Measurements from ENCODE around the gene EEF1AKMT2.
"Not testable (repeated sequence)": the region's sequence is repeated elsewhere in the genome, so short reads cannot be mapped to it uniquely, and the experiment has no call there.

EEF1AKMT2 gene

GRCh38 chr10:124792998-124793352 is 1.3 kb upstream of the EEF1AKMT2 start:
- H3K27ac ChIP-seq = peak overlapping the region; percentile 88
- no peak for TF ChIP-seq ZFX (IDR thresholded peaks at IDR 0.05)
- TF ChIP-seq, protein P1, sequence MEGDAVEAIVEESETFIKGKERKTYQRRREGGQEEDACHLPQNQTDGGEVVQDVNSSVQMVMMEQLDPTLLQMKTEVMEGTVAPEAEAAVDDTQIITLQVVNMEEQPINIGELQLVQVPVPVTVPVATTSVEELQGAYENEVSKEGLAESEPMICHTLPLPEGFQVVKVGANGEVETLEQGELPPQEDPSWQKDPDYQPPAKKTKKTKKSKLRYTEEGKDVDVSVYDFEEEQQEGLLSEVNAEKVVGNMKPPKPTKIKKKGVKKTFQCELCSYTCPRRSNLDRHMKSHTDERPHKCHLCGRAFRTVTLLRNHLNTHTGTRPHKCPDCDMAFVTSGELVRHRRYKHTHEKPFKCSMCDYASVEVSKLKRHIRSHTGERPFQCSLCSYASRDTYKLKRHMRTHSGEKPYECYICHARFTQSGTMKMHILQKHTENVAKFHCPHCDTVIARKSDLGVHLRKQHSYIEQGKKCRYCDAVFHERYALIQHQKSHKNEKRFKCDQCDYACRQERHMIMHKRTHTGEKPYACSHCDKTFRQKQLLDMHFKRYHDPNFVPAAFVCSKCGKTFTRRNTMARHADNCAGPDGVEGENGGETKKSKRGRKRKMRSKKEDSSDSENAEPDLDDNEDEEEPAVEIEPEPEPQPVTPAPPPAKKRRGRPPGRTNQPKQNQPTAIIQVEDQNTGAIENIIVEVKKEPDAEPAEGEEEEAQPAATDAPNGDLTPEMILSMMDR (conservative IDR thresholded peaks at IDR 0.05) = no peak

DNA sequence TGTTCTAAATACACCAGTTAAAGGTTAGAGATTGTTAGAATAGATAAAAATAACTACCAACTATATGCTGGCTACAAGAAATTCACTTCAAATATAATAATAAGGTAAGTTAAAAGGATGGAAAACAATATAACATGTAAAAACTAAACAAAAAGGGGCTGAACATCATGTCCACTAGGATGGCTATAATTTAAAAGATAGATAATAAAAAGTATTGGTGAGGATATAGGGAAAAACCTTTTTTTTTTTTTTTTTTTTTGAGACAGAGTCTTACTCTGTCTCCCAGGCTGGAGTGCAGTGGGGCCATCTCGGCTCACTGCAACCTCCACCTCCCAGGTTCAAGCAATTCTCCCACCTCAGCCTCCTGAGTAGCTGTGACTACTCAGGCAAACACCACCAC is 8.8 kb downstream of the EEF1AKMT2 start:
- not testable (repeated sequence) for H3K27ac ChIP-seq

- no peak overlapping the region for H3K27ac ChIP-seq
- TF ChIP-seq, protein P1 (conservative IDR thresholded peaks at IDR 0.05) = no peak
- TF ChIP-seq ZFX (IDR thresholded peaks at IDR 0.05) = no peak
These were observed 22.9 kb downstream of the EEF1AKMT2 start for GRCh38 chr10:124768791-124769190.

- TF ChIP-seq, protein P1 (conservative IDR thresholded peaks at IDR 0.05) = no peak
- TF ChIP-seq ZFX (IDR thresholded peaks at IDR 0.05) = no peak
- no peak overlapping the region for H3K27ac ChIP-seq
These were observed 26.4 kb downstream of the EEF1AKMT2 start for GRCh38 chr10:124765256-124765655.

DNA sequence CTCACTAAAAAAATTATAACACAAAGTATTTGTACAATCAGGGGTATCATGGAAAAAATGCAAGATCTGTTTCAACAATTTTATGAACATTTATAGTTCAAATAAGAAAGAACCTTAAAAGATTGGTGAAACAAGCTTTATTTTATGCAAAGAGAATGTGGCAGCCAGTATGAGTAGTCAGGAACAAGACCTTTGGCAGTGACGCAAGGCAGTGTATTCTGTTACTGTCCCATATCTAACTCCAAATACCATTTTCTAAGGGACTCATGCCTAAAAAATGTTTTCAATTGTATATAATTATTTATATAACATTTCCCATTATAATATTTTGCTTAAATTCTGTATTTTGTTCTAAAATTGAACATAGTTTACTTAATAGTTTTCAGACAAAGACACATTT is 28.4 kb downstream of the EEF1AKMT2 start:
- H3K27ac ChIP-seq = no peak overlapping the region
- TF ChIP-seq ZFX (IDR thresholded peaks at IDR 0.05) = no peak
- TF ChIP-seq, protein P1 (conservative IDR thresholded peaks at IDR 0.05) = no peak

DNA sequence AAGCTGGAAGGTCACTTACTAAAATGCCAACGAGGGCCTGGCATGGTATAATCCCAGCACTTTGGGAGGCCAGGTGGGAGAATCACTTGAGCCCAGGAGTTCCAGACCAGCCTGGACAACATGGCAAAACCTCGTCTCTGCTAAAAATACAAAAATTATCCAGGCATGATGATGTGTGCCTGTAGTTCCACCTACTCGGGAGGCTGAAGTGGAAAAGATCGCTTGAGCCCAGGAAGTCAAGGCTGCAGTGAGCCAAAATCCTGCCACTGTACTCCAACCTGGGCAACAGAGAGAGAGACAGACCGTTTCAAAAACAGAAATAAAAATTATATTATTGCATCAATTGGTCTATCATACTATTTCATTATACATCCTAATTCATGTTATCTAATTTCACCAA is 29.4 kb downstream of the EEF1AKMT2 start:
- no peak for TF ChIP-seq ZFX (IDR thresholded peaks at IDR 0.05)
- TF ChIP-seq, protein P1 (conservative IDR thresholded peaks at IDR 0.05) = no peak
- H3K27ac ChIP-seq = no peak overlapping the region

DNA sequence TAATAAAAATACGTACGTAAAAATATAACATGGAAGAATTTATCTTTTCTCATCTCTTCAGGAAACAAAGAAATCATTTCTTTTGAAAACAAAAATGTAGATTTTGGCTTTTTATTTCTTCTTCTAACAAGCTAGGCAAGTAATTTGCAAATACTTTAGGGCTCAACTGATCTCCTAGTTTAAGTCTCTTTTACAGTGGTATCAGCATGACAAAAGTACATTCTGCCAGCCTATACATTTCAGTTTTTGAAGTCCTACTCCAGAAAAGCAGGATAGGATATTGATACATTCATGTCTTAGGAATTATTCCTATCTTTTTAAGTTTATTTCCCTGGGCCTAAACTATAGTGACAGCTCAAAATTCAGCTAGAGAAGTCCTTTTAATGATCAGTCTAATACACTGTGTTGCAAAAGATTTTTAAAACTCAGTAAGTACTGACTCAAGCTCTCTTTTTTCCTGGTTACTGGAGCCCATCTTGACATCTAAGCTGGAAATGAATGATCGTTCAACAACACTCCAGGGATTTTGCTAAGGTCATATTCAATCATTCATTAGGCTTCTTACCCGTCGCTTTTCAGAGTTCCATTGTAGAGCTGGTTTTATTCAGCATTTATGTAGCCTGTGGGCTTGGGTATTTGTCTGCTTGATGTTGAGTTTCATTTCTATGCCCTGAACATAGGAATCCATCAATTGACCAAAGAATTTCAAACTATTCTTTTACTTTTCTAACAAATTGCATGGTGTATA is 35.4 kb downstream of the EEF1AKMT2 start:
- H3K27ac ChIP-seq = no peak overlapping the region
- no peak for TF ChIP-seq ZFX (IDR thresholded peaks at IDR 0.05)
- TF ChIP-seq, protein P1 (conservative IDR thresholded peaks at IDR 0.05) = no peak

DNA sequence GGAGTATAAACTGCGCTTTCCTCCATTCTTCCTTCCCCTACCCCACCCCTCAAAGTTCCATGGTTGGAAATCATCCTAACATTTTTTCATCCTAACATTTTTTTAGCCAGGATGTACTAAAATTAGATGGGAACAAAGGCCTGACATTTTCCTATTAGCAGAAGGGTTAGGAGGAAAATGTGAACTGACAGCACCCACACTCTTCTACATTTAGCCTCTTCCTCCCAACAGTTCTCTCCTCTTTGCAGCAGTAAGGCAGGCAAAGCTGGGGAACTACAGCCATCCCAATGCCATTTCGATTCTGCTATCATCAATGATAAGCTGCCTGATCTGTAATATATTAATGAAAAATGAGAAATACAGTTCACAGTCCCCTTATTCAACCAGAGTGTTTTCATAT is 36.1 kb downstream of the EEF1AKMT2 start:
- TF ChIP-seq, protein P1 (conservative IDR thresholded peaks at IDR 0.05) = no peak
- H3K27ac ChIP-seq = no peak overlapping the region
